SK-N-MC (cell line): Measurements from ENCODE around the gene AK5.

ENCODE experiments used
- DNase-seq: peaks from one replicate; pipeline ENCODE4 v3.0.0-alpha.2; 2011; ENCODE audit warnings: low read depth, low spot score
- H3K27ac ChIP-seq: fragments of 200-600 bp; sonication (generic); 2 replicates; pipeline ENCODE4 v1.5.1; 2016; ENCODE audit warnings: mixed run types
- H3K36me3 ChIP-seq: fragments of 200-600 bp; sonication (generic); 2 replicates; pipeline ENCODE4 v1.6.1; 2017; ENCODE audit warnings: antibody characterized with exemption, low read length, mixed read lengths; ENCODE audit not compliant: insufficient read depth
- H3K4me3 ChIP-seq: fragments of 200-600 bp; sonication (generic); 2 replicates; pipeline ENCODE4 v1.5.1; 2016
- H3K9ac ChIP-seq: fragments of 200-600 bp; sonication (generic); 2 replicates; pipeline ENCODE4 v1.8.0; 2017; ENCODE audit warnings: mixed run types, mixed read lengths; ENCODE audit not compliant: insufficient read length
- H3K9me3 ChIP-seq: fragments of 200-600 bp; sonication (generic); 2 replicates; pipeline ENCODE4 v1.6.1; 2017; ENCODE audit warnings: low read depth, mild to moderate bottlenecking, antibody characterized with exemption, low read length, moderate library complexity, mixed read lengths
- EZH2 ChIP-seq: fragments of 200-600 bp; sonication (generic); IDR thresholded peaks from one replicate; pipeline ENCODE4 v1.6.1; 2017; ENCODE audit warnings: antibody characterized with exemption
- FOXP2 ChIP-seq: optimal IDR thresholded peaks from 2 replicates; pipeline ENCODE3; 2011; ENCODE audit warnings: mild to moderate bottlenecking, moderate library complexity; ENCODE audit not compliant: insufficient read depth; ENCODE audit errors: extremely low read length, control extremely low read depth
- POLR2AphosphoS5 ChIP-seq: IDR thresholded peaks from 2 replicates; pipeline ENCODE4 v1.6.1; 2012; ENCODE audit warnings: mild to moderate bottlenecking, low read depth, low read length, borderline replicate concordance

Gene AK5

GRCh38 chr1:77333501-77333900 lies 51.7 kb downstream of the AK5 start:
- Histone ChIP-seq H3K9ac (no peak overlapping the region), H3K9me3 (no peaks in the 10 kb centered on the region), H3K27ac (no peak overlapping the region), H3K36me3 (no peaks in the 10 kb centered on the region), H3K4me3 (no peak overlapping the region)
- DNase-seq: no peak
- TF ChIP-seq FOXP2: no peak

- H3K4me3 ChIP-seq: no peak overlapping the region
- H3K9me3 ChIP-seq: no peaks in the 10 kb centered on the region
- no peak for DNase-seq
- H3K36me3 ChIP-seq: no peaks in the 10 kb centered on the region
- H3K9ac ChIP-seq: no peak overlapping the region
- TF ChIP-seq POLR2AphosphoS5 (no peak), FOXP2 (no peak), EZH2 (no peak)
- no peak overlapping the region; the same call in 1 of the 2 replicates for H3K27ac ChIP-seq
These were observed 54.9 kb downstream of the AK5 start for GRCh38 chr1:77336729-77337128.

GRCh38 chr1:77339326-77339725 lies 57.5 kb downstream of the AK5 start:
- DNase-seq: no peak
- no peak overlapping the region for H3K4me3 ChIP-seq
- no peak overlapping the region for H3K27ac ChIP-seq
- TF ChIP-seq POLR2AphosphoS5 (no peak), EZH2 (no peak), FOXP2 (no peak)
- H3K9me3 ChIP-seq: no peaks in the 10 kb centered on the region
- H3K9ac ChIP-seq: no peak overlapping the region
- no peaks in the 10 kb centered on the region for H3K36me3 ChIP-seq

GRCh38 chr1:77341195-77341594 lies 59.4 kb downstream of the AK5 start:
- TF ChIP-seq FOXP2 (no peak), EZH2 (no peak), POLR2AphosphoS5 (no peak)
- Histone ChIP-seq H3K4me3 (no peak overlapping the region), H3K27ac (no peak overlapping the region), H3K9me3 (no peaks in the 10 kb centered on the region), H3K36me3 (no peaks in the 10 kb centered on the region), H3K9ac (no peak overlapping the region)
- DNase-seq: no peak

- DNase-seq: no peak
- Histone ChIP-seq H3K4me3 (no peak overlapping the region), H3K9ac (no peak overlapping the region), H3K9me3 (no peaks in the 10 kb centered on the region), H3K27ac (no peak overlapping the region), H3K36me3 (no peaks in the 10 kb centered on the region)
- TF ChIP-seq POLR2AphosphoS5: no peak
These were observed 60.9 kb downstream of the AK5 start for GRCh38 chr1:77342745-77343144.

- no peak overlapping the region for H3K4me3 ChIP-seq
- no peak overlapping the region for H3K27ac ChIP-seq
- no peak for TF ChIP-seq FOXP2
- TF ChIP-seq POLR2AphosphoS5: no peak
- no peak for TF ChIP-seq EZH2
- no peaks in the 10 kb centered on the region for H3K36me3 ChIP-seq
- H3K9me3 ChIP-seq: no peaks in the 10 kb centered on the region
- DNase-seq: no peak
- H3K9ac ChIP-seq: no peak overlapping the region
These were observed 65.8 kb downstream of the AK5 start for GRCh38 chr1:77347646-77348045.

GRCh38 chr1:77348549-77348948 lies 66.7 kb downstream of the AK5 start:
- no peak overlapping the region for H3K4me3 ChIP-seq
- no peaks in the 10 kb centered on the region for H3K36me3 ChIP-seq
- H3K27ac ChIP-seq: no peak overlapping the region
- DNase-seq: no peak
- TF ChIP-seq POLR2AphosphoS5 (no peak), FOXP2 (no peak), EZH2 (no peak)
- no peak overlapping the region for H3K9ac ChIP-seq
- no peaks in the 10 kb centered on the region for H3K9me3 ChIP-seq

- Histone ChIP-seq H3K4me3 (no peak overlapping the region), H3K36me3 (no peaks in the 10 kb centered on the region), H3K9ac (no peak overlapping the region), H3K9me3 (no peaks in the 10 kb centered on the region), H3K27ac (no peak overlapping the region)
- DNase-seq: no peak
- no peak for TF ChIP-seq POLR2AphosphoS5
- TF ChIP-seq EZH2: no peak
- no peak for TF ChIP-seq FOXP2
These were observed 67.5 kb downstream of the AK5 start for GRCh38 chr1:77349275-77349674.

GRCh38 chr1:77350012-77350770 lies 68.4 kb downstream of the AK5 start:
- no peak overlapping the region for H3K4me3 ChIP-seq
- no peaks in the 10 kb centered on the region for H3K9me3 ChIP-seq
- H3K27ac ChIP-seq: no peak overlapping the region
- H3K36me3 ChIP-seq: no peaks in the 10 kb centered on the region
- no peak overlapping the region for H3K9ac ChIP-seq
- DNase-seq: no peak
- TF ChIP-seq FOXP2: no peak
- TF ChIP-seq EZH2: no peak
- TF ChIP-seq POLR2AphosphoS5: no peak
